Activated CD4-positive, alpha-beta T cell treated with anti-CD3 and anti-CD28 coated beads for 4 hours (primary cell): ENCODE data around the gene AFTPH.

Experiments
- DNase-seq, 2 donors: peaks; one replicate each; pipeline ENCODE4 v3.0.0-alpha.2; 2020

Gene AFTPH

GRCh38 chr2:64542071-64543007 lies 18.2 kb downstream of the AFTPH start:
- DNase-seq = no peak

- no peak for DNase-seq
These were observed 19.0 kb downstream of the AFTPH start for GRCh38 chr2:64543008-64543697.

- DNase-seq = no peak
These were observed 24.6 kb downstream of the AFTPH start for GRCh38 chr2:64548761-64549160.

- no peak for DNase-seq
These were observed 25.9 kb downstream of the AFTPH start for GRCh38 chr2:64550042-64550441.

GRCh38 chr2:64551851-64552250 lies 27.7 kb downstream of the AFTPH start:
- no peak for DNase-seq

GRCh38 chr2:64554117-64554516 lies 30.0 kb downstream of the AFTPH start:
- no peak for DNase-seq

- no peak for DNase-seq
These were observed 34.4 kb downstream of the AFTPH start for GRCh38 chr2:64558445-64559081.

GRCh38 chr2:64562148-64562784 lies 38.1 kb downstream of the AFTPH start:
- peak in 1 of 2 donors; percentile 8 for DNase-seq

- no peak for DNase-seq
These were observed 39.4 kb downstream of the AFTPH start for GRCh38 chr2:64563436-64563938.

GRCh38 chr2:64565949-64566710 lies 42.0 kb downstream of the AFTPH start:
- no peak for DNase-seq

- DNase-seq = no peak
These were observed 43.3 kb downstream of the AFTPH start for GRCh38 chr2:64567473-64567872.

- no peak for DNase-seq
These were observed 44.7 kb downstream of the AFTPH start for GRCh38 chr2:64568836-64569235.

- DNase-seq = no peak
These were observed 50.7 kb downstream of the AFTPH start for GRCh38 chr2:64574871-64575270.

- no peak for DNase-seq
These were observed 56.9 kb downstream of the AFTPH start for GRCh38 chr2:64581018-64581417.

- no peak for DNase-seq
These were observed 57.8 kb downstream of the AFTPH start for GRCh38 chr2:64581777-64582539.

GRCh38 chr2:64582774-64583340 lies 58.7 kb downstream of the AFTPH start:
- no peak for DNase-seq

GRCh38 chr2:64586054-64586453 lies 61.9 kb downstream of the AFTPH start:
- DNase-seq = no peak

GRCh38 chr2:64586883-64587481 lies 62.9 kb downstream of the AFTPH start:
- no peak for DNase-seq

GRCh38 chr2:64587561-64587960 lies 63.4 kb downstream of the AFTPH start:
- DNase-seq = no peak

- no peak for DNase-seq
These were observed 67.1 kb downstream of the AFTPH start for GRCh38 chr2:64591188-64591587.
